ENCODE data around the gene BHLHA15.

The BHLHA15 gene

GRCh38 chr7:98244871-98245270 is 33.6 kb downstream of the BHLHA15 start:
- DNase-seq (ENCODE audit: low spot score) = no peak

DNA sequence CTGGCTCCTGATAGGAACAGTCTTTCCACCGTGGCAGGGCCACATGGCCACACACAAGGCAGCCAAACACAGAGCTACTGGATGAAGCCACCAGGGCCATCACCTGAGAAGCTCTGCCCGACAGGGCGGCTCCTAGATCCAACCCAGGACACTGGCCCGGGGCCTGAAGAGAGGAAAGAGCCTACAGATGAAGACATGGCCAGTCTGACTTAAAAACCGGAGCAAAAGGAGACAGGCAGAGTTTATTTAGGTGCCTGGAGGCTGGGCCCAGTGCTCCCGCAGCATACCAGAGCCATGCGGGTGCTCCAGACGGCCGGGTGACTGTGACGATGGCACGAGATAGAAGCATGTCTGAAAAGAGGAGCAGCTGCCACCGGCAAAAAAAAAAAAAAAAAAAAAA is 36.9 kb downstream of the BHLHA15 start:
- no peak for DNase-seq (ENCODE audit: low spot score)

DNA sequence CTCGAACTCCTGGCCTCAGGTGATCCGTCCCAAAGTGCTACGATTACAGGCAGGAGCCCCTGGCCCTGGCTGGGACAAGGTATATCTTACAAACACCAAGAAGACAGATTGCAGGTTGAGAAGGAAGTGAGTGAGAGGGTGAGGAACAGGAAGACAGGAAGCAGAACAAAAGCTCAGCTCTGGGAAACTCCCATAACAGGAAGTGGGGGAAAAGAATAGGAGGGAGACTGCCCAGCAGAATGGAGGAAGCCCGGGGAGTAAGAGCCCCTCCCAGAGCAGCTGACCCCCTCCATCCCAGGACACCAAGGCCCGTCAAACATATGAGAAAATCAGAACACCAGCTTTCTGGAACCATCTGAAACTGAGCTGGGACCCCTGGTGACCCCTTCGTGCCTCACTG is 37.9 kb downstream of the BHLHA15 start:
- DNase-seq (ENCODE audit: low spot score) = no peak

DNA sequence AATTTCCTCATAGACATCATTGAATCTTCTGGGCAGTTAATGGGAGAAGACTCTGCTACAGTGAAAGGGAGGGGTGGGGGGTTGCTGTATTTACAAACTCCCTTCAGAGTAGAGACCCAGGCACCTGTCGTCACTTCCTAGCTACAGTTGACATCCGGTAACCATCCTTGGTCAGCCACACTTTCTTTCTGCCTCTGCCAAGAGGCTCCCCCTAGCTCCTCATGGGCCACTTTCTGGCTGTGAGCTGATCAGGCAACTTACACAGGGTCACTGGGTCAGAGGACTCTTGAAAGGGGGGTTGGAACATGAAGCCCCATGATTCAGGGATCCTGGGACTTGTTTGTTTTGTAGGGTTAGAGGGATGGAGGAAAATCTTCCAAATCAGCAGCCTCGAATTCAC is 39.5 kb downstream of the BHLHA15 start:
- no peak for DNase-seq (ENCODE audit: low spot score)

- DNase-seq (ENCODE audit: low spot score) = no peak
These were observed 40.0 kb downstream of the BHLHA15 start for GRCh38 chr7:98251231-98251600.

GRCh38 chr7:98251601-98252424 is 40.6 kb downstream of the BHLHA15 start, which contains the start of gene TECPR1:
Gene TECPR1 (minus strand): TSS chr7:98252232. CDS start chr7:98246146, 6,086 bp downstream.
- DNase-seq (ENCODE audit: low spot score) = peak; percentile 99

GRCh38 chr7:98252425-98253054 is 41.3 kb downstream of the BHLHA15 start:
- no peak for DNase-seq (ENCODE audit: low spot score)

- no peak for DNase-seq (ENCODE audit: low spot score)
These were observed 43.3 kb downstream of the BHLHA15 start for GRCh38 chr7:98254516-98254915.

GRCh38 chr7:98254951-98255610 is 43.8 kb downstream of the BHLHA15 start:
- DNase-seq (ENCODE audit: low spot score) = no peak

DNA sequence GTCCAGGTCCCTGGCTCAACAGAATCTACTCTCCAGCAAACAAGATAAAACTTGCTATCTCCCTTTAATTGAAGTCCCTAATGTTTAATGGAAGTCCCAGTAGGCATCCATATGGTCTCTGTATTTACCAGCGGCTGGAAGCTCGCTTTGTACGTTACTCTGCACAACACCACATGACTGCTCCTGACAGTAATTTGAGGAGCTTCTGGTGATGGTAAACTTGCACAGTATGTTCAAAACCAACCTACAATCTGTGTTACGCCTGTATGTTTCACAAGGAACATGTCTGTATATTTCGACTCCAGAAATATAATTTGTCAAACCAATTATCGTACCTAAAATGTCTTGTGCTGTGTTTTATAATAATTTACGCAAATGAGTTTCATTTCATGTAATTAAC is 45.2 kb downstream of the BHLHA15 start:
- no peak for DNase-seq (ENCODE audit: low spot score)

GRCh38 chr7:98257701-98258100 is 46.5 kb downstream of the BHLHA15 start:
- no peak for DNase-seq (ENCODE audit: low spot score)

Data from LoVo (cell line).